CD4-positive, alpha-beta T cell treated with Interleukin-17A for 1 hour (primary cell): ENCODE data around the gene PSAT1.
"Not testable (repeated sequence)": the region's sequence is repeated elsewhere in the genome, so short reads cannot be mapped to it uniquely, and the experiment has no call there.

ENCODE experiments used
- DNase-seq: peaks from one replicate; pipeline ENCODE4 v3.0.0-alpha.2; 2020

The PSAT1 gene

DNA sequence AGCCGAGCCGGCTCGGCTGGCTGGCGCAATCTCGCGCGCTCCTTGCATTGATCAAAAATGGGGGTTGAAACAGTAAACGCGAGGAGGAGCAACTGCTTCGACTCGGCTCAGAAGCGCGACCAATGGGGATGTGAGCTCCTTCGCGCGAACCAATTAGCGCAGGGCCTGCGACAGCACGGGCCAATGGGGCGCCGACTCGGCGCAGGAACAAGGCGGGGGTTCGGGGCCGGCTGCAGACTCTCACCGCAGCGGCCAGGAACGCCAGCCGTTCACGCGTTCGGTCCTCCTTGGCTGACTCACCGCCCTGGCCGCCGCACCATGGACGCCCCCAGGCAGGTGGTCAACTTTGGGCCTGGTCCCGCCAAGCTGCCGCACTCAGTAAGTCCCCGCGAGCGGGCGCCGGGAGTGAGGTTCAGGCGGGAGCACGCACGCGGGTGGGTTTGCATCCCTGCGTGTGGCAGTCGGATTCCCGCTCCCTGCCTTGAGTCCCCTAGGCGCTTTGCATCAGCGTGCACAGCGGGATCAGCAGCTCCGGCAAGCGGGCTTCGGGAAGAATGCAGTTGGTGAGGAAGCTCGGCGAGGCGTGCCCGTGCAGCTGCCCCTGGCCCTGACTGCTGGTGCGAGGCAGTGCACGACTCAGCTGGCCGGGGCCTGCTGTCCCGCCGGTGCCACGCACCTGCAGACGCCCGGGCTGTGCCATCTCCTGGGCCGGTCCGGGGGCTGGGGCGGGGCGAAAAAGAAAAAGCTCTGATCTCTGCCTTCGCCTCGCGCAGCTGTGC lies at the start of gene PSAT1:
PSAT1 (plus strand) TSS at position 233 of the 779 bp plus-strand sequence; CDS start at position 319, 86 bp downstream.
- DNase-seq = peak; percentile 91

DNA sequence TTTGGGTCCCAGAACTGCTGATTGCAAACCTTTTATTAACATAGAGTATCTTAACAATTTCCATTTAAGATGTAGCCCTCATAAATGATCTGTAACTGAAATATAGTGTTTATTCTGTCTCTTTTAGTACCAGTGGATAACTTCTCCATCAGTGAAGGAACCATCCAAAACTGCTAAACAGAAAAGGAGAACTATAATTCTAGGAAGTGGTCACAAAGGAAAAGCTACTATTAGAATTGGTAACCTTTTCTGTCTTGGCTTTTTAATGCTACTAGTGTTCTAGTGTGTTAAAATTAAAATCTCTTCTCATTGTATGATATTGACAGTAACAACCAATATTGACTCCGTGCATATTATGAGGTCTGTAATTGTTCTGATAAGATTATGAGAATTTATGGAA lies 48.3 kb upstream of the PSAT1 start:
- DNase-seq = no peak

DNA sequence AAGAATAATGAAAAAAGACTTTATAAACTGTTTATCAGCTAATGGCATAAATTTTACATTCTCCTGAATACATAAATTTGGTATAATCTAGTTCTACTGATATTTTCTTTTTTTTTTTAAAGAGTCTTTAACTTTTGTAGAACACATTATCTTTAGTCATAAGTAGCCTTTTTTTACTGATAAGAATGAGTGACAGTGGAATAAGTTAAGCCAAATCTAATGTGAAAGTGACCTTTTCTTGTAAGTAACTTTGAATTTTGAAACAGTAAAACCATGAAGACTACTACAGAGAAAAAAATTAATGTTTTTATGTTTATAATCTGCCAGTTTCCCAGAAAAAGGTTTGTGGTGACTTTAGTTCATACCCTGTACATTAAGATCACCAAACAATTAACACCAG lies 47.4 kb upstream of the PSAT1 start:
- no peak for DNase-seq

DNA sequence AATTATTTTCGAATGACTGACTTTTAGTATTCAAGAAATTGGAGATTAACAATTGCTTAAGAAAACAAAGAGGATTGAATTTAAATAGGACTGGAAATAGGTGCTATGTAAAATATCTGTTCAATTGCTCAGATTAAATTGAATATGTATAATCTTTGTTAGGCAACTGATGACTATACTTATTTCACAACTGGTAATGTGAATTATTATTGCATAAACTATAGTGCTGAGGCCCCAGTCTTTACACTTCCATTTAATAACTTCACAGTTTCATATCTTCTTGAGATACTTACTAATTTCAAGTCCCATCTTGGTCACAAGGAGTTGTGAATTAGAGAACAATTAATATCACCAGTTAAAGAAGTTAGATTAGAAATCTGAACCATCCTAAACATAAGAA lies 44.3 kb upstream of the PSAT1 start:
- DNase-seq = no peak

DNA sequence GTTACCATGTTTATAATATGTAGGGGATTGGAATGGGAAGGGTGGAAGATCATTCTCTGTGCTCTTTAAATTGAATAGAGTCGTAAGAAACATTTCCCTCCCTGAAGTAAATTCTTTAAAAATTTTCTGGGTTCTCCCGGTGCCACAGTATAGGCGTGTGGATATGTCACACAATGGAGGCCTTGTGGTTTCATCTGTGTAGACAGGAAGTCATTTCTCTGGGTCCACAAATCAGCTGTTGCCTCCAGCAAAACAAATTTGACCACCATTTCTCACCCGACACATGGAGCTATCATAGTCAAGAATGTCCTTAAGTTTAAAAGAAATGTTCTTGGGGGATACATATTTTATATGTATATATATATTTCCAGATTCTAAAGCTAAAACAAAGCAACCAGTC lies 43.6 kb upstream of the PSAT1 start:
- no peak for DNase-seq

DNA sequence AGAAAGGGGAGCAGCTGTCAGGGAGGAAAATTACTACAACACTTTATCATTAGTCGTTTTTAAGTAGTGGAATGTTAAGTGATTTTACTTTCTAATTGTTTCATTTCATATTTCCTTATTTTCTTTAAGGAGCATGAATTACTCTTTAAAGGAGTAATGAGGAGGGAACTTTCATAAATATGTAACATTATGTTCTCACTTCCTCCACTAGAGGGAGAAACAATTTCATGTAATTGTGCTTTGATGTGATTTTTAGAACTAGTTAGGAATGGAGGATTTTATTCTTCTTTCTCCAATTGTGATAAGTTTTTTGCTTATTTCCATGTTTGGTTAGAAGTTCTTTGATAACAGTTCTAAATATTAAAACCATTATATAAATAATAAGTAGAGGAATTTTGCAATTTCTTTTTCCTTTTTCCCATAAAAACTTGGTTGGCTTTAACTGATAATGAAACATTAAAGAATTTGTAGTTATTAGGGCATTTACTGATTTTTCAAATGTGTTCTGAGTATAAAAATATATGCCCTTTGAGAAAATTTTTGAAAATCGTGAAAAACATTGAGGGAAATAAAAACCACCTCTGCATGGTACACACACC lies 35.4 kb upstream of the PSAT1 start:
- peak; percentile 45 for DNase-seq

DNA sequence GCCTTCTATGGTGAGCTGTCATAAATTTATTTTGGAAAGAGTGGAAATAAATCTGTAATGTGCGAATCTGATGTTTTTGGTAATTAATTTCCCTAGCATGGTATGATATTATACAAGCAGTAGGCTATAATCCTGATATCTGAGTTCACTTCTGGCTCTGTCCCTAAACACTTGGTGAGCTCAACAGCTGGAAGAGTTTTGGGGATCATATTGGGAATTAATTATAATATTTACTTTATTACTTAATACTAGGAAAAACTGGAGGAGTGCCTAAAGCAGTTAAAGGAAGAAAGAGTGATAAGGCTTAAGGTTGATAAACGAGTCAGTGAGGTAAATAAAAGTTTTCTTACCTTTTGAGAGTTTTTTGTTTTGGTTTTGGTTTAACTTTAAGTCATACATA lies 34.3 kb upstream of the PSAT1 start:
- DNase-seq = no peak

DNA sequence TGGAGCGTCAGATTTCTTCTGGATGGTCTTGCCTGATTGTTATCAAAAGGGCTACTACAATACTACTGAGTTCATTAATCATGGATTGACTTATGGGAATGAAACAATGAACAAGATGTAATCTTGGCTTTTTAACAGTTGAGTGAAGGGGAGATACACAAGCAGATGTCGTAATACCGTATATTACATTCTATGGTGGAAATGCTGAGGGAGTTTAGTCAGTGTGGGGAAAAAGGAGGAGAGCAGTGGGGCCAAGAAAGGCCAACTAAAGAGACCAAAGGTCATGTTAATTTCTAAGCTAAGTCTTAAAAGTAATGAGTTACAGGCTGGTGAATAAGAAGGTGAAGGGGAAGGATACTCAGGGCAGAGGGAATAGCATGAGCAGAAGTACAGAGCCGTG lies 29.0 kb upstream of the PSAT1 start:
- no peak for DNase-seq

DNA sequence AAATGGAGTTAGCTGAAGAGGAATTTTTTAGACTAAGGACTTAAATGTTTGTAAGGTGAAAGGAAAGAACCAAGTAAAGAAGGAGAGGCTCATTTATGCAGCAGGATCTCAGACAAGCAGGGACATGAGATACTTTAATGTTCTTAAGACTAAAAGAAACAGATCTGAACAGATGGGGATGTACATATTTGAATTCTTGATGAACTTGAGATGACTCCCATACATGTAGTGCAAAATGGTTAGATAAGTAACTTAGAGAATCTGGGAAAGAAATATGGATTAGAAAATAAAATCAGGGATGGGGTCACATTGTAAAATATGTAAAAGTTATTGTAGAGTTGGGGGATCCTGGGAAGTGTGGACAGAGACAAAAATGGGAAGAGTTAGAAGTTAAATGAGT lies 27.1 kb upstream of the PSAT1 start:
- no peak for DNase-seq

DNA sequence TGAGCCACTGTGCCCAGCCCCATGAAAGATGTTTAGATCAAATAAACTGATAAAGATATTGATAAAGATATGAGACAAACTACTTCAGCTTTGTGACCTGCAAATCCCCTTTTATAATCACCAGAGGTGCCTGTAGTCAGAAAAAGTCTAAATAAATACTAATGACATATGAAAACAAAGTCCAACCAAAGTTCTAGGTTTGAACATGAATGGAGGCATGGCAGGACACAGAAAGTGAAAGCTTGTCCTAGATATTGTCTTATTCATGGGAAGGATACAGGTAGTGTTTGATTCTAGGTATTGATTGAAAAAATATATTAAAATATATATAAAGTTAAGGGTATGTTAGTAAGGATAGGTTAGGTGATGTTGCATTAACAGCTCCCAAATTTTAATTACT lies 24.6 kb upstream of the PSAT1 start:
- DNase-seq = no peak

DNA sequence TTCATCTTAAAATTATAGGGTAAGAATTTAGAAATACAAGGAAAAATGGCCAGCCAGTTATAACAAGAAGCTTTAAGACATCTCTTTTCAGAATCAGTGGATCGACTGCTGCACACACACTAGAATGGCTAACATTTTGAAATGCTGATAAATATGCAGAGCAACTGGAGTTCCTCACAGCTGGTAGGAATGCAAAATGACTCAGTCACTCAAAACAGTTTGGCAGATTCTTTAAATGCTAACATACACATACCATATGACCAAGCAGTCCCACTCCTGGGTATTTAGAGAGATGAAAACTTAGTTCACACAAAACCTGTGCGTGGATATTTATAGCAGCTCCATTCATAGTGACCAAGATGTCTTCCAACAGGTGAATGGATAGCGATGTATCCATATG lies 23.2 kb upstream of the PSAT1 start:
- DNase-seq = no peak

DNA sequence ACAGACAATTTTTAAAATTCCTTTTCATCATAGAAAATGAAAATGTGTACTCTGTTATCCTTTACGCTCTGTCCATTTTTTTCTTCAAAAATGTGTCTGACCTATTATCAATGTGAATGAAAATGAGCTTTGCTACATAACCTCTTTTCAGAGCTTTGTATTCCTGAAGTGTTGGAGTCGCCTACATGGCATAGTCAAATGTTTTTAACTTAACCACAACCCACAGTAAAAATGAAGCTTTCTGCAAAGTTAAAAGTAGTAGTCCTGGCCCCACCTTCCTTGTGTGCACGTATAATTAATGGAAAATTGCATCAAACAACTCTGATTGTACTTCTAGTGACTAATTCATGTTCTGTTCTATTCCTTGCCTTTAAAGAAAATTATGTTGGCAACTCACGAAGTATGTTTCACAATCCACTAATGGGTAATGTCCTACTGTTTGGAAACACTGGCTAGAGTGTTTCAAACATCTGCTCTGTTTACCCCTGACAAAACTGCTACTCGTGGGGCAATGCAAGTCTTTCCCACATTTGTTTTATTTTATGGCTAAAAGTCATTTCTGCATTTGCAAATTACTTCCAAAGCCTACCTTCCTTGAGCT lies 18.6 kb upstream of the PSAT1 start:
- DNase-seq = no peak

DNA sequence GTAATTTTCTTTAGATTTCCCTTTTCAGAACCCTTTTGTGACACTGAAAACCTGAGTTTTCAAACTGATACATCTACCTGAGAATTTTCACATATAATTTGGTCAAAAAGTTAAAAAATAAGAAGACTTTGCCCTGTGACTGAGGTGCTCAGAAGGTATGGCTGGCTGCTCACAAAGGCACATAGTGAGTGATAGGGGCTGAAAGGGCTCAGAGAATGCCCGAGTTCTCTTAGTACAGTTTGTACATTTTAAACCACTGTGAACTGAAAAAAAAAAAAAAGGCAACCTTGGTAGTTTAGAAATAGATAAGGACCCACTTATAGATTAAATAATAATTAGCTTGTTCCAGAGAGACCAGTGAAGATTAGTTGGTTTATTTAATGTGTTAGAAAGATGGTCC lies 18.1 kb upstream of the PSAT1 start:
- no peak for DNase-seq

DNA sequence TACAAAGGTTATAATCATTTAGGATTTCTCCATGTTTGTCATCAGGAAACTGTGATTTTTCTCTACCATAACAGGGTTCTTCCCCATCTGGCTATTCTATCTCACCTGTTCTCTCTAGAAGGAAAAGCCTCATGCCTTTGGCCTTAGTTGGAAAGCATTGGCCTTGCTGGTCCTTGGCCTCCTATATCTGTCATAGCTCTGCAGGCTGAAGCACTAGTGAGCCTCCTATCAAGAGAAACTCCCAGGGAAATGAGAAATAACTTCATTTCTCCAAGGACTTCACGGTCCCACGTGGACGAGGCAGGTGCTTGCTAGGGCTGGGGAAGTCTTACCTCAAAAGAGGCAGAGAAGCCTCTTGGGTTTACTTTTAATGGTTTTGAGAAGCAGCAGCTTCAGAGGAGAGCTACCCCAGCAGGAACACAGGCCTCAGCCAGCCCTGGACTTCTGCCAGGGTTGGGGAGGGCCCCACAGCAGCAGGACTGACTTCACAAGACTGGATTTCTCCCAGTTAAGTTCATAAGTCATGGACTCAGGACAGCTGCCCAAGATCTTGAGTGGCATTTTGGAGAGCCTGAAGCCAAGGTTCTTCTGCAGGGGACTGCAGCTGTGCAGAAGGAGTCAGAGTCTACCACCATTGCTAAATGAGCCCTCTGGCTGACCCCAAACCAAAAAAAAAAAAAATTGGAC lies 15.8 kb upstream of the PSAT1 start:
- no peak for DNase-seq

DNA sequence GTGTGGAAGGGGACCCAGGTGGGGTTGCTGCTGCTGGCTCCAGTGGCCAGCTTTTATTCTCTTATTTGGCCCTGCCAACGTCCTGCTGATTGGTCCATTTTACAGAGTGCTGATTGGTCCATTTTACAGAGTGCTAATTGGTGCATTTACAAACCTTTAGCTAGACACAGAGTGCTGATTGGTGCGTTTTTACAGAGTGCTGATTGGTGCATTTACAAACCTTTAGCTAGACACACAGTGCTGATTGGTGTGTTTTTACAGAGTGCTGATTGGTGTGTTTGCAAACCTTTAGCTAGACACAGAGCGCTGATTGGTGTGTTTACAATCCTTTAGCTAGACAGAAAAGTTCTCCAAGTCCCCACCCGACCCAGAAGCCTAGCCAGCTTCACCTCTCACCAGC lies 12.7 kb upstream of the PSAT1 start:
- DNase-seq = not testable (repeated sequence)

DNA sequence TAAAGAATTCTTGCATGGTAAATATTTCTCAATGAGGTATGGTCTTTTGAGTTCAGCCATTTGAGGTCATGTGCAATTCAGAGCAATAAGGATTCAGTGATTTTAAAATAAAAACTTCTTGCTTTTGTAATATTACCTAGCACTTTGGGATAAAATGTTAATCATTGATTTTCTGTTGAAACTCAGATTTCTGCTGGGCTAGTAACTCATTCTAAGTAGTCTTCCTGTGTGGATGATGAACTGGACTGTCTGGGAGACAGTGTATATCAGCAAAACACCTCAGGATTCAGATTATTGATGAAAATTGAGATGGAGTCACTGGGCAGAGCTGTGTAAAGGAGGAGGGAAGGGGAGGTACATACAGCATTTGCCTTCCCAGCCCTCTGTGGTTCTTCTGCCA lies 10.8 kb upstream of the PSAT1 start:
- no peak for DNase-seq

DNA sequence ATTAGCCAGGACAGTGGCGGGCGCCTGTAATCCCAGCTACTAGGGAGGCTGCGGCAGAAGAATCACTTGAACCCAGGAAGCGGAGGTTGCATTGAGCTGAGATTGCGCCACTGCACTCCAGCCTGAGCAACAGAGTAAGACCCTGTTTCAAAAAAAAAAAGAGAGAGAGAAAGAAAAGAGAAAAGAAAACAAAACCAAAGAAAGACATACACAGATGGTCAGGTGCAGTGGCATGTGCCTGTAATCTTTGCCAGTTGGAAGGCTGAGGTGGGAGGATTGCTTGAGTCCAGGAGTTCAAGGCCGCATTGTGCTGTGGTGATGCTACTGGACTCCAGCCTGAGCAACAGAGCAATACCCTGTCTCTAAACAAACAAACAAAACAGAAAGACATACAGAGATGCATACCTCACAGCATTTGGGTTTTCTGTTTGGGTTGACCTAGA lies 10.0 kb upstream of the PSAT1 start:
- DNase-seq = no peak

DNA sequence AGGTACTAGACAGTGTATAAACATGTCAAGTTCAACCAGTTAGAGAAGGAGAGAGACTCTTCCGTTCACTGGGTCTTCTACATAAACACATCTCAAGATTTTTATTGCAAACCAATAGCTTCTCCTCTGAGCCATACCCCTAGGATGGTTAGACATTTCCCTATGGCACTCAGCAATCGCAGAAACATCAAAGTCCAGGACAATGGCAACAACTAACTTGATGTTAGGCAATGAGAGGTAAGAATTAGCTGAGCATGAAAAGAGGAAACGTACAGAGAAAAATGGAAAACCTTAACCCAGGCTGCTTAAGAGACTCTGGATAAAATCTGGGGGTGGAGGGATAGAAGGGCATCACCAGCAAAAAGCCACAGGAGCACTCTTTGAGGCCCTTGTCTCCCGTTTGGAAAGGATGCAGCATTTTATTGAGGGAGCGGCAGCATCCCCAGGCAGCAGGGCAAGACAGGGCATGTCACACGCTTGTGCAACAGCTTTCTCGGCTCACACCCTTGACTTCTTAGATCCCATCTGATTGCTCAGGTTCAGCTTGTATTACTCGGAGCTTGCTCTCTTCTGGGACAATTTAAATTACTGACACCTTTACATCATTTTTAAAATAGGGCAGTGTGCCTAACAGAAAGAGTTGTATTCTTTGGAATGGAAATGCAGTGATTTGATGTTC lies 8.6 kb upstream of the PSAT1 start:
- DNase-seq = no peak

DNA sequence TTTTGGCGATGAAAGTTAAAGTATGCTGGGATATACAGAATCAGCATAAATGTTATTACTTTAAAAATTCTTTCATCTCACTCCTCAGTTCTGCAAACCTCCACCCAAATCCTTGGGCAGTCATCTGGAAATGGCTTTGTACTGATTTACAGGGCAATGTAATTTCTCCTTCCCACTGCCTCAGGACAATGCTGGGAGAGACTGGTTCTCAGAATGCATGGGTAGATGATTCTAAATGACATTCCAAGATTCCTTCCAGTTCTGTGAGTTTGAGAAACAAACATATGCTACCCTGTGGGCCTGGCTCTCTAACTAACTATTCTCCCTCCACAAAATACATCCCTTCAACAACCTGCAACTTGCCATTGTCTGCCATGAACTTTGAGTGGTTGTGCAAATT lies 7.5 kb upstream of the PSAT1 start:
- DNase-seq = no peak

DNA sequence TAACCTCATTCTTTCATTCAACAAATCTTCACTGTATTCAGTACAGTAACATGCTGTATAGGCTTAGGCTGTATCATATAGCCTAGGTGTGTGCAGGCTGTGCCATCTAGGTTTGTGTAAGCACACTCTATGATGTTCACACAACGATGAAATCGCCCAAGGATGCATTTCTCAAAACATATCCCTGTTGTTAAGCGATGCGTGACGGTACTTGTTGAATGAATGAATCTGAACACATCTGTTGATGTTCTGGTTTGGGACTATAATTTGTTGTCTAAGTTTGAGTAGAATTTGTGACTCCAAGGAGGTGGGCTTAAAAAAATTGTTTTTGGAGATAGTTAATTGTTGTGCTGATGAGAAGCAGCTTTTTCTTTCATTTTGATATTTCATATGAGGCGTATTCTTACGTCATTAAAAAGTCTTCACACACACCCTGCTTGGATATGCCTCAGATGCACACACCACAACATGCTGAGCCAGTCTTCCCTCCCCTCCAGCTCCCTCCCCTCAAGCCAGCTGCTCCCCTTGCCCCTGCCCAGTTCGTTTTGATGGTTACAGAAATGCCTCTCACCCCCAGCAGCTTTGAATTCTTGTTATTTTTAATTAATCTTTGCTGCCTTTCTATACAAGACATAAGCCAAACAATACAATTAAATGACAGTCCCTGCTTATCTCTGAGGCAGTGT lies 5.5 kb upstream of the PSAT1 start:
- DNase-seq = no peak

DNA sequence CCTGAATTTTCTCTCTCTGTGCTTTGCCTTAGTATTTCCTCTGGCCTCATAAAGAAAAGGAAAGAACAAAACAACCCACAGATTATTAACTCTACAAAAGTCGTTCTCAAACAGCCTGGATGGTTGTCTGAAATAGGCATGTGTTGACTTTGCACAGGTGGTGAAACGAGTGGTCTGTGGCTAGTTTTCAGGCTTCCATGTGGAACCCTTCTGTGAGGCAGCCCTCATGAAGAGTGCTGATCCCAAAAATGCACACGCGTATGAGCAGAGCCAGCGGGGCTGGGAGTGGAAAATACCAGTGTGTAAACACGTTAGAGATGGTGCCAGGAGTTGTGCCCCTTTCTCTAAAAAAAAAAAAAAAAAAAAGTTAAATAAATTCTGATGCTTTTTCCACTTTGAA lies 4.9 kb upstream of the PSAT1 start:
- no peak for DNase-seq

DNA sequence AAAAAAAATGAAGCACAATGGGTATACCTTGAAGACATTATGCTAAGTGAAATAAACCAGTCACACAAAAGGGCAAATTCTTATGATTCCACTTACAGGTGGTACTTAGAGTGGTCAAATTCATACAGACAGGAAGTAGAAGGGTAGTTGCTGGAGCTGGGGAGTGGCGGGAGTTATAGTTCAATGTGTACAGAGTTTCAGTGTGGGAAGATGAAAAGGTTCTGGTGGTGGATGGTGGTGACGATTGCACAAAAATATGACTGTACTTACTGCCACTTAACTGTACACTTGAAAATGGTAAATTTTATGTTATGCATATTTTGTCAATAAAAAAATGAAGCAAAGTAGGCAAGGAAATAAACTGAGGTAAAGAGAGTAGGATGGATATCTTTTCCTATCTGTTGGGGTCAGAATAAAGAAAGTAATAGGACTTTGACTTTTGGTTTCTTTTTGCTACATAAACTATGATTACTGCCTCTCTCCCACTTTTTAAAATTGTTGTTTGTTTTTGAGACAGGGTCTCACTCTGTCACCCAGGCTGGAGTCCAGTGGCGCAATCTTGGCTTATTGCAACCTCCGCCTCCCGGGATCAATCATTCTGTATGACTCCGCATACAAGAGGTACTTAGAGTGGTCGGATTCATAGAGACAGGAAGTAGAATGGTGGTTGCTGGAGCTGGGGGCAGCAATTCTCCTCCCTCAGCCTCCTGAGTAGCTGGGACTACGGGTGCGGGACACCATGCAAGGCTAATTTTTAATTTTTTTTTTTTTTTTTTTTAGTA lies 4.0 kb upstream of the PSAT1 start:
- no peak for DNase-seq
